SHP77 (cell line): ENCODE results near the gene SPO11.
A peak's percentile ranks its signal among the peaks of the same experiment; 100 is the strongest.

Experiments used
- DNase-seq, 2 experiments: peaks; one replicate each; lab custom pipeline; 2025; lab: John Stamatoyannopoulos, UW

Gene SPO11

GRCh38 chr20:57391439-57392301 is 62.1 kb downstream of the SPO11 start:
- peak in 1 of 2 experiments; percentile 23 for DNase-seq

- DNase-seq = no peak
Observed at GRCh38 chr20:57392512-57393271, 63.1 kb downstream of the SPO11 start.
